Upper lobe of right lung (tissue), 1 donor: ENCODE measurements around the gene OR5AL1. TPM values are rescaled to one million over a fixed set of nuclear protein-coding genes. Genes with fewer than 3 reads are reported as not detected.
"Not testable (repeated sequence)": the region's sequence is repeated elsewhere in the genome, so short reads cannot be mapped to it uniquely, and the experiment has no call there.

Source experiments
- ATAC-seq: fragments of 200-7000 bp; cut with Tn5 transposase; one replicate; pipeline ENCODE4 v1.9.1; 2020; ENCODE audit warnings: mild to moderate bottlenecking, moderate library complexity
- DNase-seq: peaks from one replicate; pipeline ENCODE4 v3.0.0-alpha.2; 2020
- H3K27ac ChIP-seq: fragments of 200-600 bp; one replicate; pipeline ENCODE4 v1.8.0; 2022
- H3K27me3 ChIP-seq: fragments of 200-600 bp; one replicate; pipeline ENCODE4 v1.8.0; 2022; ENCODE audit warnings: mild to moderate bottlenecking
- H3K36me3 ChIP-seq: fragments of 200-600 bp; one replicate; pipeline ENCODE4 v1.8.0; 2022
- H3K4me1 ChIP-seq: fragments of 200-600 bp; one replicate; pipeline ENCODE4 v1.8.0; 2022
- H3K4me3 ChIP-seq: fragments of 200-600 bp; one replicate; pipeline ENCODE4 v1.8.0; 2022; ENCODE audit warnings: mild to moderate bottlenecking
- H3K9me3 ChIP-seq: fragments of 200-600 bp; one replicate; pipeline ENCODE4 v1.8.0; 2022
- intact Hi-C: fragments of 100-400 bp; cut with DNase I; formaldehyde crosslinking; loops from one replicate; pipeline ENCODE4 v1.11.0; 2022
- long read RNA-seq: library from polyadenylated mRNA; unstranded; transcript quantifications from one replicate; pipeline ENCODE4 v2.0.0, GENCODE V29; 2021
- total RNA-seq: library from RNA; stranded (reverse); fragmentation: NEBNext Ultra II Directional; extraction: Animal tissue kit (Norgen Biotek cat#: 25700); gene quantifications from one replicate; pipeline ENCODE4 v1.2.1, GENCODE V29; 2021
- TF ChIP-seq, protein P1 (sequence below): fragments of 200-600 bp; IDR thresholded peaks from one replicate; pipeline ENCODE4 v1.8.0; 2022; ENCODE audit warnings: antibody characterized with exemption
- donor health status: DM: no; HTN: yes; CAD: no; lungs with severe emphysema.

The OR5AL1 gene
- not detected for total RNA-seq
- long read RNA-seq, result 0 reads

DNA sequence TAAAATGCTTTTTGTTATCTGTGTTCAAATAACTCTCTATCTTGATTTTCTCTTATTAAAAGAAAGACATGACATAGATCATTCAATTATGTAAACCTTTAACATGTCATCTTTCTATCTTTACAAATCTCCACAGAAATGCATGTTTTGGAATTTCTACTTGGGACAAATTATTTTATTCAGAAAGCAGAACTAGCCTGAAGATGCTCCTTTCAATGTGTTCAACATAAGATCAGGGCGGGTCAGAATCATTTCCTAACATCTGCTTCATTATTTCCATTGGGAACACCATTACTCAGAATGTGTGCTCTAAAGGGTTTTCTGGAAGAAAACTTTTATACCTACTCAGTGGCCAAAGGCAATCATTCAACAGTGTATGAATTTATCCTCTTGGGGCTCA is at the start of gene OR5AL1:
Gene OR5AL1, plus strand, starts transcription at position 301 of the 400 bp plus-strand sequence.
- intact Hi-C loops, result no loop called here
- DNase-seq (no peak), ATAC-seq (no peak)
- TF ChIP-seq, protein P1, sequence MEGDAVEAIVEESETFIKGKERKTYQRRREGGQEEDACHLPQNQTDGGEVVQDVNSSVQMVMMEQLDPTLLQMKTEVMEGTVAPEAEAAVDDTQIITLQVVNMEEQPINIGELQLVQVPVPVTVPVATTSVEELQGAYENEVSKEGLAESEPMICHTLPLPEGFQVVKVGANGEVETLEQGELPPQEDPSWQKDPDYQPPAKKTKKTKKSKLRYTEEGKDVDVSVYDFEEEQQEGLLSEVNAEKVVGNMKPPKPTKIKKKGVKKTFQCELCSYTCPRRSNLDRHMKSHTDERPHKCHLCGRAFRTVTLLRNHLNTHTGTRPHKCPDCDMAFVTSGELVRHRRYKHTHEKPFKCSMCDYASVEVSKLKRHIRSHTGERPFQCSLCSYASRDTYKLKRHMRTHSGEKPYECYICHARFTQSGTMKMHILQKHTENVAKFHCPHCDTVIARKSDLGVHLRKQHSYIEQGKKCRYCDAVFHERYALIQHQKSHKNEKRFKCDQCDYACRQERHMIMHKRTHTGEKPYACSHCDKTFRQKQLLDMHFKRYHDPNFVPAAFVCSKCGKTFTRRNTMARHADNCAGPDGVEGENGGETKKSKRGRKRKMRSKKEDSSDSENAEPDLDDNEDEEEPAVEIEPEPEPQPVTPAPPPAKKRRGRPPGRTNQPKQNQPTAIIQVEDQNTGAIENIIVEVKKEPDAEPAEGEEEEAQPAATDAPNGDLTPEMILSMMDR, result no peak
- no peaks in the 10 kb centered on the region for H3K27me3 ChIP-seq
- H3K36me3 ChIP-seq, result no peaks in the 10 kb centered on the region
- no peaks in the 10 kb centered on the region for H3K4me1 ChIP-seq
- H3K4me3 ChIP-seq, result no peak within 1 kb of the TSS
- no peak within 1 kb of the TSS for H3K27ac ChIP-seq
- no peaks in the 10 kb centered on the region for H3K9me3 ChIP-seq

DNA sequence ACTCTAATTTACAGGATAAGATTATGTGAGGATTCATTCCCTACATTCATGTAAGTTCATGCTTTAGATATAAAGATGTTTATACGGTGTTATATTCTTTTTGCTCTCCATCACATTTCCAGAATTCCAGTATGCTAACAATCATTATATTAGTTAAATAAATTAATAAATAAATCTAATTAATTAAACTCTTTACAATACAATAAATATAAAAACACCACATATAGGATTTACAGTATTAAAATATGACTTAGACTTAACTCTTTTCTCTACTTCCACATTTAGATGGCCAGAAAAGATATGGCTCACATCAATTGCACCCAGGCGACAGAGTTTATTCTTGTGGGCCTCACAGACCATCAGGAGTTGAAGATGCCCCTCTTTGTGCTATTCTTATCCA is 37.2 kb upstream of the OR5AL1 start, which contains the start of gene OR8U1:
Gene OR8U1, plus strand, starts transcription at position 301 of the 400 bp plus-strand sequence. Its CDS starts 0 bp downstream, at position 301.
- H3K4me1 ChIP-seq, result no peaks in the 10 kb centered on the region
- no peaks in the 10 kb centered on the region for H3K36me3 ChIP-seq
- no peak for DNase-seq
- no peak for ATAC-seq
- intact Hi-C loops, result no loop called here
- no peaks in the 10 kb centered on the region for H3K27me3 ChIP-seq
- H3K27ac ChIP-seq, result no peak within 1 kb of the TSS
- no peak within 1 kb of the TSS for H3K4me3 ChIP-seq
- no peaks in the 10 kb centered on the region for H3K9me3 ChIP-seq
- TF ChIP-seq, protein P1, result no peak

DNA sequence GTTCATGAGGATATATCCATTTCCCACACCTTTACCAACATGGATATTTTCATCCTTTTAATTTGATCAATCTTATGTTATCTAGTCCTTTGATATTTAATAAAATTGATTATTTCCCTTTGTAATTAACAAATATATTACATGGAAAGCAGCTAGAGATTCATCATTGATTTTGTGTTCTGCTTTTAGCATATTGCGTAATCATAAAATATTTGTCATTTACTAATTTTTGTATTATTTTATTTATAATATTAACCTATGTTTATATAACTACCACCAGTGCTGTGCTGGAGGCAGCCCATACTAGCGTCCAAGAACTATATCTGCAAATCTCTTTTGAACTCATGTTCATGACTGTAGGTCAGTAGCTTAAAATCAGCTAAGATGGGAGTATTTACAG is 32.4 kb upstream of the OR5AL1 start:
- intact Hi-C loops, result no loop called here
- H3K9me3 ChIP-seq, result no peaks in the 10 kb centered on the region
- no peaks in the 10 kb centered on the region for H3K4me1 ChIP-seq
- no peaks in the 10 kb centered on the region for H3K36me3 ChIP-seq
- TF ChIP-seq, protein P1, result no peak
- H3K27ac ChIP-seq, result no peak overlapping the region
- no peak overlapping the region for H3K4me3 ChIP-seq
- no peak for DNase-seq
- no peak for ATAC-seq
- no peaks in the 10 kb centered on the region for H3K27me3 ChIP-seq

DNA sequence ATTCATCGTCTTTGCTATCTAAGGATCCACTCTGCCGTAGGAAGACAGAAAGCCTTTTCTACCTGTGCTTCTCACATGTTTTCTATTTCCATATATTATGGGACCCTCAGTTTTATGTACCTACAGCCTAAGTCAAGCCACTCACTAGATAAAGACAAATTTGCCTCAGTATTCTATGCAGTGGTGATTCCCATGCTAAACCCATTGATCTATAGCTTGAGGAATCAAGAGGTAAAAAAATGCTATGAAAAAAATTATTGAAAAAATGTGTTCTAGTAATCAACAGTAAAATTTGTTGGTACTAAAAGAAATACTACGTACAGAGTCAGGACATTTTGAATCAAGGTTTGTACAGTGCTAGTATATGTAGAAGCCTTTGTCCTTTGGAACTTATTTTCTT is 18.1 kb upstream of the OR5AL1 start:
- DNase-seq, result no peak
- no peak for ATAC-seq
- Histone ChIP-seq H3K36me3 (no peaks in the 10 kb centered on the region), H3K27ac (no peak overlapping the region), H3K9me3 (no peaks in the 10 kb centered on the region), H3K4me1 (no peaks in the 10 kb centered on the region), H3K4me3 (no peak overlapping the region), H3K27me3 (no peaks in the 10 kb centered on the region)
- intact Hi-C loops, result no loop called here
- TF ChIP-seq, protein P1, result no peak

DNA sequence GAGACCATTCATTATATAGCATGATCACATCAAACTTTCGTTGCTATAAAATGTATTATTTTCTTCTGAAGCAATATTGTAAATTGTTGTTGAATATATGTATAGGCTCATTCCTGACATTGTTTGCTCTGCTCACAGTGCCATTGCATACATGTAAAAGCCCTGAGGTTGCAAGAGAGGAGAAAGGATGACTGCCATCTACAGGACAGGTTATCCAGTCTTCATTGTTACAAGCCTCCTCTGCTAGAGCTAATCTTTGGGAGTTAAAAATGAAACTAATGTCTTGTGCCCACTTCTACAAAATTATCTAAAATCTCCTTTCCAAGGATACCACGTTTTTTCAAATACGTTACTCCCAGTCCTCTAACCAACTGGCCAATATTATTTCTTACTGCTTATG is 16.4 kb upstream of the OR5AL1 start:
- no peak overlapping the region for H3K4me3 ChIP-seq

DNA sequence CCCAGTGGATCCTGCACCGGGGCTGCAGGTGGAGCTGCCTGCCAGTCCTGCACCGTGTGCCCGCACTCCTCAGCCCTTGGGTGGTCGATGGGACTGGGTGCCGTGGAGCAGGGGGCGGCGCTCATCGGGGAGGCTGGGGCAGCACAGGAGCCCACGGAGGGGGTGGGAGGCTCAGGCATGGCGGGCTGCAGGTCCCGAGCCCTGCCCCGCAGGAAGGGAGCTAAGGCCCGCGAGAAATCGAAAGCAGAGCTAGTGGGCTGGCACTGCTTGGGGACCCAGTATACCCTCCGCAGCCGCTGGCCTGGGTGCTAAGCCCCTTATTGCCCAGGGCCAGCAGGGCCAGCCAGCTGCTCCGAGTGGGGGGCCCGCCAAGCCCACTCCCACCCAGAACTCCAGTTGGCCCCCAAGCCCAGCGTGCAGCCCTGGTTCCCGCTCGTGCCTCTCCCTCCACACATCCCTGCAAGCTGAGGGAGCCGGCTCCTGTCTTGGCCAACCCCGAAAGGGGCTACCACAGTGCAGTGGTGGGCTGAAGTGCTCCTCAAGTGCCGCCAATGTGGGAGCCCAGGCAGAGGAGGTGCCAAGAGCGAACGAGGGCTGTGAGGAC is 10.5 kb upstream of the OR5AL1 start:
- ATAC-seq, H3K27me3 ChIP-seq, H3K27ac ChIP-seq, H3K36me3 ChIP-seq, H3K9me3 ChIP-seq, intact Hi-C loops, H3K4me3 ChIP-seq, H3K4me1 ChIP-seq, DNase-seq: not testable (repeated sequence)

More for the DNA sequence above, 16.4 kb upstream of the OR5AL1 start:
- Histone ChIP-seq H3K36me3 (no peaks in the 10 kb centered on the region), H3K27ac (no peak overlapping the region), H3K27me3 (no peaks in the 10 kb centered on the region), H3K4me1 (no peaks in the 10 kb centered on the region), H3K9me3 (no peaks in the 10 kb centered on the region)
- DNase-seq (no peak), ATAC-seq (no peak)
- intact Hi-C loops, result no loop called here
- TF ChIP-seq, protein P1, result no peak
